OCI-LY3 (cell line): ENCODE measurements around the gene MRPL21.

ENCODE experiments used
- H2AFZ ChIP-seq: fragments of 200-600, 300-600 bp; shearing (Covaris generic); 2 replicates; pipeline ENCODE4 v1.6.0; 2014; ENCODE audit warnings: antibody characterized with exemption, low read depth, low read length
- H3K27ac ChIP-seq: fragments of 200-600, 300-600 bp; sonication (generic); 2 replicates; pipeline ENCODE4 v1.5.1; 2014; ENCODE audit warnings: mild to moderate bottlenecking, low read length, moderate library complexity, mixed read lengths
- H3K27me3 ChIP-seq: fragments of 200-600, 300-600 bp; sonication (generic); 2 replicates; pipeline ENCODE4 v1.6.1; 2014; ENCODE audit warnings: low read depth, low read length, mixed read lengths
- H3K36me3 ChIP-seq: fragments of 200-600, 300-600 bp; sonication (generic); replicated peaks from 2 replicates; pipeline ENCODE3; 2014; ENCODE audit warnings: low read depth, low read length, mixed read lengths
- H3K4me1 ChIP-seq: fragments of 300-600, 200-600 bp; sonication (generic); 2 replicates; pipeline ENCODE4 v1.6.1; 2014; ENCODE audit warnings: low read length, mixed read lengths
- H3K4me2 ChIP-seq: fragments of 200-600, 300-600 bp; sonication (generic); 2 replicates; pipeline ENCODE4 v1.6.1; 2014; ENCODE audit warnings: low read length, mixed read lengths
- H3K4me3 ChIP-seq: fragments of 300-600, 200-600 bp; sonication (generic); 2 replicates; pipeline ENCODE4 v1.5.1; 2014; ENCODE audit warnings: antibody characterized with exemption, mild to moderate bottlenecking, low read length, moderate library complexity
- H3K79me2 ChIP-seq: fragments of 300-600, 200-600 bp; shearing (Covaris generic); 2 replicates; pipeline ENCODE4 v1.6.1; 2014; ENCODE audit warnings: mild to moderate bottlenecking, low read length, mixed read lengths
- H3K9ac ChIP-seq: fragments of 300-600, 200-600 bp; shearing (Covaris generic); 2 replicates; pipeline ENCODE4 v1.6.0; 2014; ENCODE audit warnings: mild to moderate bottlenecking, low read length, moderate library complexity
- H3K9me3 ChIP-seq: fragments of 200-600, 300-600 bp; shearing (Covaris generic); 2 replicates; pipeline ENCODE4 v1.6.1; 2014; ENCODE audit warnings: low read length, mixed read lengths; ENCODE audit not compliant: insufficient read depth
- H4K20me1 ChIP-seq: fragments of 200-600, 300-600 bp; sonication (generic); 2 replicates; pipeline ENCODE4 v1.6.1; 2016; ENCODE audit warnings: low read length, mixed read lengths; ENCODE audit not compliant: insufficient read depth
- CTCF ChIP-seq: fragments of 200-600, 300-600 bp; sonication (generic); IDR thresholded peaks from 2 replicates; pipeline ENCODE4 v1.5.1; 2014; ENCODE audit warnings: antibody characterized with exemption, low read length, low read depth
- EZH2phosphoT487 ChIP-seq: fragments of 200-600 bp; shearing (Covaris generic); IDR thresholded peaks from 2 replicates; pipeline ENCODE4 v1.6.1; 2018; ENCODE audit warnings: antibody characterized with exemption, mixed run types, low read depth

The MRPL21 gene

GRCh38 chr11:68908273-68908672 lies 4.6 kb upstream of the MRPL21 start:
- no peak overlapping the region for H3K27ac ChIP-seq
- no peak overlapping the region for H3K9ac ChIP-seq
- H3K27me3 ChIP-seq, result no peaks in the 10 kb centered on the region
- H3K79me2 ChIP-seq, result peaks cover 36% of the 10 kb centered on the region
- no peak overlapping the region for H3K4me2 ChIP-seq
- no peak overlapping the region for H3K4me3 ChIP-seq
- H4K20me1 ChIP-seq, result no peaks in the 10 kb centered on the region
- peaks cover 7% of the 10 kb centered on the region for H3K4me1 ChIP-seq
- TF ChIP-seq EZH2phosphoT487 (no peak), CTCF (no peak)
- peaks cover 26% of the 10 kb centered on the region for H3K36me3 ChIP-seq
- H3K9me3 ChIP-seq, result no peaks in the 10 kb centered on the region
- no peak overlapping the region for H2AFZ ChIP-seq

- Histone ChIP-seq H3K27ac (no peak overlapping the region), H3K4me3 (peak overlapping the region; percentile 92; the same call in 1 of the 2 replicates), H3K79me2 (peaks cover 62% of the 10 kb centered on the region), H2AFZ (no peak overlapping the region), H3K9me3 (no peaks in the 10 kb centered on the region), H3K9ac (no peak overlapping the region), H3K27me3 (no peaks in the 10 kb centered on the region), H3K36me3 (peaks cover 11% of the 10 kb centered on the region), H4K20me1 (no peaks in the 10 kb centered on the region; the same call in 1 of the 2 replicates), H3K4me1 (peaks cover 19% of the 10 kb centered on the region), H3K4me2 (peak overlapping the region; percentile 52)
- TF ChIP-seq EZH2phosphoT487 (no peak), CTCF (no peak)
These were observed 2.1 kb upstream of the MRPL21 start for GRCh38 chr11:68905421-68906360.

DNA sequence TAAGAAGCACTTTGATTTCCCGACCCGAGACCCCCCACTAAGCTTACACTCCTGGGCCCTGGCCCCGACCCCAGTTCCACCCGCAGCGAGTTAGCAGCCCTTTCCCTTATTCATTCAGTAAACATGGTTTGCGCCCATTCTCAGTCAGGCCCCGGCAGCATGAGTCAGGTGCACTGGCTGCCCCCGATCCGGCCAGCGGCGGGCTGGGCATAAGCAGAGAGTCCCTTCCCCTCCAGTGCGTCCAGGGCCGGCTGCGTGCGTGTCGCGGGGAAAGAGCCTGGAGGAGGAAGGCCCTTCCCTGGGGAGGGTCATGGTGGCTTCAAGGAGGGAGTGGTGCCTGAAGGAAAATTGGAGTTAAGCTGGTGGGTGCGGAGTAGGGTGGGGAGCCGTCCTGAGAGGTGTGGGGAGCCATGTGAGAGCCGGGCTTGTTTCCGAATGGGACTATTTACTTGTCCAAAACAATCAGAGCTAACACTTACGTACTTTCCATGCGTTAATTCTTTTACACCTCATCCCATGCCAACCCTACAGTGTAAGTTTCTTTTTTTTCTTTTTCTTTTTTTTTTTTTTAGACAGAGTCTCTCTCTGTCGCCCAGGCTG lies 716 bp upstream of the MRPL21 start:
- no peaks in the 10 kb centered on the region for H3K27me3 ChIP-seq
- peaks cover 11% of the 10 kb centered on the region for H3K36me3 ChIP-seq
- peak overlapping the region; percentile 16; the same call in 1 of the 2 replicates for H3K27ac ChIP-seq
- peaks cover 19% of the 10 kb centered on the region for H3K4me1 ChIP-seq
- H3K9ac ChIP-seq, result peak overlapping the region; percentile 85
- peak overlapping the region; percentile 52 for H3K4me2 ChIP-seq
- no peaks in the 10 kb centered on the region; the same call in 1 of the 2 replicates for H4K20me1 ChIP-seq
- H3K4me3 ChIP-seq, result peak overlapping the region; percentile 92
- peak overlapping the region; percentile 68 for H2AFZ ChIP-seq
- H3K79me2 ChIP-seq, result peaks cover 76% of the 10 kb centered on the region
- no peaks in the 10 kb centered on the region for H3K9me3 ChIP-seq
- TF ChIP-seq CTCF, result no peak

DNA sequence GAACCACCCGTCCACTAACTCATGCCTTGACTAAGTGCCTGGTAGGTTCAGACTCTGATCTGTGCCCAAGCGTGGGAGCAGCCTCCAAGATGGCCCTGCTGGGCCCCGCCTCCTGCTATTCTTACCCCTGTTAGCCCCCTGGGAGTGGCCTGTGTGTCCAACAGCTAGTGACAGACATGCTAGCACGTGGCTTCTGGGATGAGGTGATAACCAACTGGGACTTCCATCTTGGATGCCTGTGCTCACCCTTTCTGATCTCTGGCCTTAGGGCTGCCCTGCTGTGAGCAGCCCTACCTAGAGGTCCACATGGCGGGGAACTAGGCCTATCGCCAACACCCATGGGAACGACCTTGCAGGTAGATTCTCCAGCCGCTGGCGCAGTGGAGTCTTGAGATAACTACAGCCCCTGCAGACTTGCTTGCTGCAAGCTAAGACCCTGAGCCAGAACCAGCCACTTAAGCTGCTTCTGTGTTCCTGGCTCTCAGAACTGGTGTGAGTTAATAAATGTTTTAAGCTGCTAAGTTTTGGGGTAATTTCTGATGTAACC lies 2.7 kb downstream of the MRPL21 start:
- no peaks in the 10 kb centered on the region; the same call in 1 of the 2 replicates for H4K20me1 ChIP-seq
- H3K27ac ChIP-seq, result no peak overlapping the region
- peaks cover 66% of the 10 kb centered on the region for H3K79me2 ChIP-seq
- H3K4me3 ChIP-seq, result no peak overlapping the region
- H2AFZ ChIP-seq, result no peak overlapping the region
- no peaks in the 10 kb centered on the region for H3K9me3 ChIP-seq
- no peaks in the 10 kb centered on the region for H3K27me3 ChIP-seq
- H3K4me2 ChIP-seq, result no peak overlapping the region
- TF ChIP-seq CTCF, result no peak
- no peak for TF ChIP-seq EZH2phosphoT487
- peaks cover 19% of the 10 kb centered on the region for H3K4me1 ChIP-seq
- no peak overlapping the region for H3K9ac ChIP-seq
- H3K36me3 ChIP-seq, result peaks cover 34% of the 10 kb centered on the region
